Effector memory CD4-positive, alpha-beta T cell (primary cell): Measurements from ENCODE around the gene CLEC20A.

Source experiments
- DNase-seq, 3 donors: peaks; one replicate each; pipeline ENCODE4 v3.0.0-alpha.2; 2020
- H3K27ac ChIP-seq: 2 replicates; pipeline ENCODE4 v1.7.0; 2013; ENCODE audit warnings: mild to moderate bottlenecking, low read length, moderate library complexity; ENCODE audit not compliant: insufficient read depth, poor library complexity, severe bottlenecking
- H3K27me3 ChIP-seq: replicated peaks from 2 replicates; pipeline ENCODE4 v1.7.0; 2013; ENCODE audit warnings: mild to moderate bottlenecking, low read length; ENCODE audit not compliant: insufficient read depth, control insufficient read depth, poor library complexity, severe bottlenecking
- H3K36me3 ChIP-seq: 2 replicates; pipeline ENCODE4 v1.7.0; 2013; ENCODE audit warnings: mild to moderate bottlenecking, low read length, moderate library complexity; ENCODE audit not compliant: control insufficient read depth, insufficient read depth
- H3K4me1 ChIP-seq: 2 replicates; pipeline ENCODE4 v1.7.0; 2013; ENCODE audit warnings: low read length, mild to moderate bottlenecking; ENCODE audit not compliant: control insufficient read depth, insufficient read depth, poor library complexity, severe bottlenecking
- H3K4me3 ChIP-seq: 2 replicates; pipeline ENCODE4 v1.7.0; 2013; ENCODE audit warnings: low read length, low read depth, mild to moderate bottlenecking; ENCODE audit not compliant: insufficient read depth, poor library complexity, severe bottlenecking
- H3K9me3 ChIP-seq: 2 replicates; pipeline ENCODE4 v1.7.0; 2013; ENCODE audit warnings: mild to moderate bottlenecking, low read length, moderate library complexity; ENCODE audit not compliant: control insufficient read depth

Gene CLEC20A

DNA sequence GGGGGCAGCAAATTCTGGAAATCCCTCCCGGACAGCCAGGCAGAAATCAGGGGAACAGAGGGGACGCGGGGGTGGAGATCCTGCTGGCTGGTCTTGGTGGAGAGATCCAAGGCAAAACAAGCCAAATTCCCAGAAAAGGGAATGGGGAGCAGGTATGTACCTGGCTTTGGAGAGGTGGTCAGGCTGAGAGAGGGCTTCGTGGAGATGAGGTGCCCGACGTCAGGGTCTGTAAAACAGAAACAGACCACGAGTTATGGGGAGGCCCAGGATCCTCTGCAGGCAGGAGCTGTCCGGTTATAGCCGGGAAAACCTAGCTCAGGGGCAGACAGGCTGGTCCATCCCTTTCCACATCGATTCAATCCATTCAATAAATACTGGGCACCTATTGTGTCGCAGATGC lies 4.4 kb downstream of the CLEC20A start:
- H3K9me3 ChIP-seq = no peaks in the 10 kb centered on the region
- H3K36me3 ChIP-seq = no peaks in the 10 kb centered on the region
- H3K4me3 ChIP-seq = no peak overlapping the region
- H3K27me3 ChIP-seq = no peaks in the 10 kb centered on the region
- no peak for DNase-seq
- no peak overlapping the region for H3K27ac ChIP-seq
- no peaks in the 10 kb centered on the region for H3K4me1 ChIP-seq

DNA sequence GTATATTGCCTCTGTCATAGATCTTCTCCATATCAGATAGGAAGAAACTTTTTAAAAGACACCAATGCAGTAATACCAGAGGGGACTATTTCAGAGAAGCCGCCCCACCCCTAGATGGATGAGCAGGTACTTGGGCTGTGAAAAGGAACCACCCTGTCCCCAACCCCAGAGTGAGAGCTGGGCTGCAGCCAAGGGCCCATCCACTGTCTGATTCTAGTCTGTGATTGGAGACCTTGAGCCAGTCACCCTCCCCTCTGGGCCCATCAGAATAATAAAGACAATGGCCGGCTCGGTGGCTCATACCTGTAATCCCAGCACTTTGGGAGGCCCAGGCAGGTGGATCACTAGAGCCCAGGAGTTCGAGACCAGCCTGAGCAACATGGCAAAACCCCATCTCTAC lies 5.0 kb downstream of the CLEC20A start:
- DNase-seq = no peak
- no peak overlapping the region for H3K27ac ChIP-seq
- no peak overlapping the region for H3K4me3 ChIP-seq
- no peaks in the 10 kb centered on the region for H3K36me3 ChIP-seq
- H3K4me1 ChIP-seq = no peaks in the 10 kb centered on the region
- no peaks in the 10 kb centered on the region for H3K27me3 ChIP-seq
- H3K9me3 ChIP-seq = no peaks in the 10 kb centered on the region

DNA sequence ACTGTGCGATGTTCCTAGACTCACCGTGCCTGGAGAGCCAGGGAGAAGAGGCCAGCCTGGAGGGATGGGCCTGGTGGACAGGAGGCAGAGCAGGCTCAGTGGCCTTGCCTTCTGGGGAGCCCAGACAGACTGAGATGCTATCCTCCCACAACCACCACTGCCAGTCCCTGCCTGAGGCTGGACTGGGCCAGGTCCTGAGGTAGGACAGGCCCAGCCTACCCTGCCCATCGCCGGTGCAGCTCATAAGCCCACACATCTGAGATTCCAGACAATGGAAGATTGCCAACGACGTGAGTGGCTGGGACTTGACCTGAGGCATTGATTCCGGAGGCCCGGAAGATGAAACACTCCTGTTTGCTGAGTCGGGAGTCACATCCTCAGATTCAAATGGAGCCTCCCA lies 5.8 kb downstream of the CLEC20A start:
- H3K27ac ChIP-seq = no peak overlapping the region
- no peak overlapping the region for H3K4me3 ChIP-seq
- no peaks in the 10 kb centered on the region for H3K36me3 ChIP-seq
- no peaks in the 10 kb centered on the region for H3K9me3 ChIP-seq
- no peaks in the 10 kb centered on the region for H3K27me3 ChIP-seq
- H3K4me1 ChIP-seq = no peaks in the 10 kb centered on the region
- DNase-seq = no peak

GRCh38 chr1:178490136-178490535 lies 6.6 kb downstream of the CLEC20A start:
- no peaks in the 10 kb centered on the region for H3K36me3 ChIP-seq
- DNase-seq = no peak
- H3K4me1 ChIP-seq = no peaks in the 10 kb centered on the region
- no peaks in the 10 kb centered on the region for H3K9me3 ChIP-seq
- H3K4me3 ChIP-seq = no peak overlapping the region
- H3K27ac ChIP-seq = no peak overlapping the region
- no peaks in the 10 kb centered on the region for H3K27me3 ChIP-seq

DNA sequence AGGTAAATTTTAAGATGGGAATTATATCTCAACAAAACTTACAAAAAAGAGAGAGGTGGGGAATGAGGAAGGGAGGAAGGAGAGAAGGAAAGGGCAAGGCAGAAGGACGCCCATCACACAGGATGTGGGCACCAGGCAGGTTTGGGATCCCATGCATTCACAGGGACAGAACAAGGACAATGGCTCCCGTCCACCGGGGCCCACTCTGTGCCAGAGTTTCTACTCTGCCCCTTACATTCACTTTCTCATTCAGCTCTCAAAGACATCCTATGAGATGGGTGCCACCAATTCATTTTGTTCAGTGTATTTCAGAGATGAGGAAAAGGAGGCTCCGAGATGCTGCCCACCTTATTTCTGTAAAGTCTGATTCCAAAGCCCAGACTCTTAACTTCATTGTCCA lies 7.4 kb downstream of the CLEC20A start:
- no peak for DNase-seq
- Histone ChIP-seq H3K4me1 (no peaks in the 10 kb centered on the region), H3K27me3 (no peaks in the 10 kb centered on the region), H3K27ac (no peak overlapping the region), H3K36me3 (no peaks in the 10 kb centered on the region), H3K9me3 (no peaks in the 10 kb centered on the region), H3K4me3 (no peak overlapping the region)

- Histone ChIP-seq H3K4me3 (no peak overlapping the region), H3K27ac (no peak overlapping the region), H3K36me3 (no peaks in the 10 kb centered on the region), H3K4me1 (no peaks in the 10 kb centered on the region), H3K9me3 (no peaks in the 10 kb centered on the region), H3K27me3 (no peaks in the 10 kb centered on the region)
- no peak for DNase-seq
Observed at GRCh38 chr1:178488393-178488792, 8.4 kb downstream of the CLEC20A start.

- Histone ChIP-seq H3K9me3 (no peaks in the 10 kb centered on the region), H3K27me3 (no peaks in the 10 kb centered on the region), H3K4me1 (no peaks in the 10 kb centered on the region), H3K36me3 (no peaks in the 10 kb centered on the region), H3K27ac (no peak overlapping the region), H3K4me3 (no peak overlapping the region)
- no peak for DNase-seq
Observed at GRCh38 chr1:178487070-178487615, 9.6 kb downstream of the CLEC20A start.

- Histone ChIP-seq H3K4me3 (no peak overlapping the region), H3K9me3 (no peaks in the 10 kb centered on the region), H3K27me3 (no peaks in the 10 kb centered on the region), H3K27ac (no peak overlapping the region), H3K4me1 (no peaks in the 10 kb centered on the region), H3K36me3 (no peaks in the 10 kb centered on the region)
- no peak for DNase-seq
Observed at GRCh38 chr1:178486100-178487069, 10.4 kb downstream of the CLEC20A start.

GRCh38 chr1:178485541-178485981 lies 11.2 kb downstream of the CLEC20A start:
- DNase-seq = no peak

DNA sequence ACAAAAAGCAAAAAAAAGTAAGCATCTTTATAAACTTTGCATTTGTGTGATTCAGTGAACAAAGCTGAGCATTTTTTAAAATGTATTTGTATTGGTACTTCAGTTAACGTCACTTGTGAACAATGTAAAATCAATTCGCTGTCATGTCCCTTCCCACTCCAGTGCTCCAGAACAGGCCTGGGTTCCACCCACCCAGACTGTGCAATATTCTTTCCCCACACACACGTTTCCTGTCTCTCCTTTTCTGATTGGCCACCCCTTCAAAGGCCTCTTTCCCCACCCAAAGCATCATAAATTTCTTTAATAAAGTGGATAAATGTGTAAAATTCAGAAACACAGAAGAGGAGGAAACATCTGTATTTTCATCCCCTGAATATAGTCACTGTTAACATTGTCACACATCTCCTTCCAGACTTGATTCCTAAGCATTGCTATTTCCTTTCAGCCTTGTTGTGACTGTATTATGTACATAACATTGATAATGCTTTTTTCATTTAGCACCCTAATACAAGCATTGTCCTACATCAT lies 12.0 kb downstream of the CLEC20A start:
- no peak for DNase-seq
- Histone ChIP-seq H3K4me3 (no peak overlapping the region), H3K27me3 (no peaks in the 10 kb centered on the region), H3K4me1 (no peaks in the 10 kb centered on the region), H3K27ac (no peak overlapping the region), H3K36me3 (no peaks in the 10 kb centered on the region), H3K9me3 (no peaks in the 10 kb centered on the region)

More at GRCh38 chr1:178485541-178485981, 11.2 kb downstream of the CLEC20A start:
- Histone ChIP-seq H3K9me3 (no peaks in the 10 kb centered on the region), H3K27ac (no peak overlapping the region), H3K4me1 (no peaks in the 10 kb centered on the region), H3K27me3 (no peaks in the 10 kb centered on the region), H3K4me3 (no peak overlapping the region), H3K36me3 (no peaks in the 10 kb centered on the region)
